Esophagus squamous epithelium (tissue), 4 donors: ENCODE results near the gene MIEF2.

Source experiments
- CTCF ChIP-seq, 6 experiments: fragments of 450-650 bp in 4 of 6; fragments of 200-600 bp in 2 of 6; sonication (generic) in 2 of 6; IDR thresholded peaks; one replicate each; pipeline ENCODE4 v1.5.1; 2016 to 2019; ENCODE audit warnings: antibody characterized with exemption in 6 of 6, mild to moderate bottlenecking in 4 of 6, moderate library complexity in 4 of 6
- POLR2A ChIP-seq, 4 donors: fragments of 450-650 bp; IDR thresholded peaks; one replicate each; pipeline ENCODE4 v1.6.1; 2017; ENCODE audit warnings: antibody characterized with exemption in 4 of 4, mild to moderate bottlenecking in 4 of 4, moderate library complexity in 3 of 4

DNA sequence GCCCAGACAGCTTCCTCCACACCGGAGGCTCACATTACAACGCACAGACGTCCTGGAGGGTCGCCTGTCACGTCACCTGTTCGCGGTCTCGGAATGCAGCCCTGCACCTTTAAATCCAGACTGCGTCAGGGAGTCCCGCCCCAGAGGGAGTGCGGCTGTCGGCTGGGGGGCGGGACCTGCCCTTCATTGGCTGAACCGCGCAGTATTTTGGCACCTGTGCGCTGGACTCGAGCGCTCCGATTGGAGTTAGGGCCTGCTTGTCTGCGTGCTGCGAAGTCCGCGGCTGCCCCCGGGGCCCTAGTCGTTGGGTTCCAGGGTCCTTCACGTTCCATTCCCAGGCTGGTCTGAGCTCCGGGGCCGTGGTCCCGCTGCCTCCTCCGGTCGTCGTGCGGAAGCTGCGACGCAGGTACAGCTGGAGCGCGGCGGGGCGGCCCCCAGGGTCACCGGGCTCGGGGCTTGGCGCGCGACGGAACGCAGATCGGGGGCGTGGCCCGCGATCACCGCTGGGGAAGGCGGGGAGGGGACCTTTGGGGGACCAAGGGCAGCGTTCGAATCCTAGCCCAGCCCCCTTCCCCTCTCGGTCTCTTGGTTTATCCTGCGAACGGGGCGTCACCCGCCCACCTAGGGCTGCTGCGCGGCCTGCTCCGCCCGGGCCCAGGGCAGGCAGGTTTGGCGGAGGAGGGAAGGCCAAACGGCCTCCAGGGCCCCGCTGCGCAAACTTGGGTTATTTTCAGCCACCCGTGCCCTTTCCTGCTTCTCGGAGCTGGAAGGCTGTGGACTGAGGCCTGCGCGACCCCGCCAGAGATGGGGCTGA lies at the start of gene MIEF2:
- TF ChIP-seq CTCF (IDR thresholded peaks at IDR 0.05) (peak in 1 of 6 experiments; percentile 2), POLR2A (IDR thresholded peaks at IDR 0.05) (peak in 3 of 4 donors; percentile 27 to 69 (median 41))
